Mammary epithelial cell (primary cell): ENCODE measurements around the gene STK32A.

Experiments
- CTCF ChIP-seq, 2 donors: IDR thresholded peaks in 1 of 2; conservative IDR thresholded peaks in 1 of 2; 2 replicates each; pipeline ENCODE4 v1.5.1; 2011 to 2012; ENCODE audit warnings: inconsistent platforms in 2 of 2, low read length in 2 of 2, mild to moderate bottlenecking in 2 of 2, control low read depth in 1 of 2, low read depth in 1 of 2; ENCODE audit not compliant: insufficient read depth in 1 of 2; ENCODE audit errors: extremely low read depth in 1 of 2
- EZH2 ChIP-seq: IDR thresholded peaks from 2 replicates; pipeline ENCODE4 v1.6.1; 2012; ENCODE audit warnings: low read length, inconsistent platforms, borderline replicate concordance

GRCh38 chr5:147403651-147404640 is 169.1 kb downstream of the STK32A start:
- no peak for TF ChIP-seq EZH2
- no peak for TF ChIP-seq CTCF (conservative IDR thresholded peaks at IDR 0.05 in 1 of 2, IDR thresholded peaks at IDR 0.05 in 1 of 2; ENCODE audit: extremely low read depth in 1 of 2, insufficient read depth in 1 of 2, low read depth in 1 of 2, low read length in 2 of 2)
